Measurements from ENCODE around the gene UFSP2.

UFSP2 gene

DNA sequence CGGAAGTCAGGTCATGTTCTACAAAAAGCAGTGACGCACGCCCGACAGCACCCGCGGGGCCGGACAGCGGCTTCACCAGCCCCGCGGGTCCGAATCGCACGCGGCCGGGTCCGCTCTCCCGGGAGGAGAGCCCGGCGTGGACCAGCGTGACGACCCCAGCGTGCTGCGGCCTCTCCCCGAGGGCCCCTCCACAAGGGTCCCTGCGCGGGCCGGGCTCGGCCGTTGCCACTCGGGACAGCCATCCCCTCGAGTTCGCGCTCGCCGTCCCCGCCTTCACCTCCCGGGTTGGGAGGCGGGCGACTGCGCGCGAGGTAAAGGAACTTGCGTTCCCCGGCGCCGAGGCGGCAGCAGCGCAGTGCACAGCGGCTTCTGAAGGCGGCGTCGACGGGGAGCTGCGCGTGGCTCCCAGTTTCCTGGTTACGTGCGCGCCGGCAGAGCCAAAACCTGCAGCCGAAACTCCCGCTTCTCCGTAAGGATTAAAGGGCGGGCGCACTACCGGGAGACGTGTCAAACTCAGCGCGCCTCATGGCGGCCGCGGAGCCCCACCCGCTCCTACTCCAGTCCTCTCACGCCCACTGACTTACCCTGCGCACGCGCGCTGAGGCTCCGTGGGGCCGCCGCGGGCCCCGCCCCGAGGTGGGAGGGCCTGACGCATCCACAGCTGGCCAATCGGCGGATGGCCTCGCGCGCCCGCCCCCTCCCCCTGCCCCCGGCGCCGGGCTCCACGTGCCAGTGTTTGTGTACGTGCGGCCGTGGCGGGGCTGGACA lies 29.6 kb downstream of the UFSP2 start:
- FAIRE-seq, result peak; percentile 99
- 0 out of 2 replicates have a peak, but pooled peaks have one; percentile 36 for TF ChIP-seq TAF1 (IDR thresholded peaks at IDR 0.05; ENCODE audit: borderline replicate concordance, low read depth, low read length)
- TF ChIP-seq POLR2AphosphoS5 (IDR thresholded peaks at IDR 0.05; ENCODE audit: low read depth, low read length), result peak; percentile 79
- peak; percentile 76 for TF ChIP-seq POLR2A (IDR thresholded peaks at IDR 0.05; ENCODE audit: low read depth, low read length)
- DNase-seq (ENCODE audit: insufficient read length), result peak; percentile 93

GRCh38 chr4:185395238-185395955 lies 30.4 kb downstream of the UFSP2 start, which contains the start of gene LRP2BP:
LRP2BP (minus strand) TSS chr4:185395924; CDS start chr4:185378186, 17,738 bp downstream.
- TF ChIP-seq POLR2AphosphoS5 (IDR thresholded peaks at IDR 0.05; ENCODE audit: low read depth, low read length) (no peak), TAF1 (IDR thresholded peaks at IDR 0.05; ENCODE audit: borderline replicate concordance, low read depth, low read length) (no peak), POLR2A (IDR thresholded peaks at IDR 0.05; ENCODE audit: low read depth, low read length) (no peak)
- FAIRE-seq (no peak), DNase-seq (ENCODE audit: insufficient read length) (no peak)

GRCh38 chr4:185394568-185395237 lies 31.1 kb downstream of the UFSP2 start:
- no peak for FAIRE-seq
- TF ChIP-seq POLR2A (IDR thresholded peaks at IDR 0.05; ENCODE audit: low read depth, low read length), result no peak
- TF ChIP-seq POLR2AphosphoS5 (IDR thresholded peaks at IDR 0.05; ENCODE audit: low read depth, low read length), result no peak
- TF ChIP-seq TAF1 (IDR thresholded peaks at IDR 0.05; ENCODE audit: borderline replicate concordance, low read depth, low read length), result no peak
- DNase-seq (ENCODE audit: insufficient read length), result no peak

- TF ChIP-seq POLR2A (IDR thresholded peaks at IDR 0.05; ENCODE audit: low read depth, low read length) (no peak), TAF1 (IDR thresholded peaks at IDR 0.05; ENCODE audit: borderline replicate concordance, low read depth, low read length) (no peak), POLR2AphosphoS5 (IDR thresholded peaks at IDR 0.05; ENCODE audit: low read depth, low read length) (no peak)
- FAIRE-seq (no peak), DNase-seq (ENCODE audit: insufficient read length) (no peak)
Observed at GRCh38 chr4:185392156-185392555, 33.6 kb downstream of the UFSP2 start.

- FAIRE-seq (peak; percentile 54), DNase-seq (ENCODE audit: insufficient read length) (no peak)
- no peak for TF ChIP-seq POLR2A (IDR thresholded peaks at IDR 0.05; ENCODE audit: low read depth, low read length)
- TF ChIP-seq TAF1 (IDR thresholded peaks at IDR 0.05; ENCODE audit: borderline replicate concordance, low read depth, low read length), result no peak
- TF ChIP-seq POLR2AphosphoS5 (IDR thresholded peaks at IDR 0.05; ENCODE audit: low read depth, low read length), result no peak
Observed at GRCh38 chr4:185390941-185391340, 34.8 kb downstream of the UFSP2 start.

- TF ChIP-seq POLR2AphosphoS5 (IDR thresholded peaks at IDR 0.05; ENCODE audit: low read depth, low read length) (0 out of 2 replicates have a peak, but pooled peaks have one; percentile 41), POLR2A (IDR thresholded peaks at IDR 0.05; ENCODE audit: low read depth, low read length) (no peak), TAF1 (IDR thresholded peaks at IDR 0.05; ENCODE audit: borderline replicate concordance, low read depth, low read length) (no peak)
- DNase-seq (ENCODE audit: insufficient read length) (no peak), FAIRE-seq (no peak)
Observed at GRCh38 chr4:185387957-185388356, 37.8 kb downstream of the UFSP2 start.

DNA sequence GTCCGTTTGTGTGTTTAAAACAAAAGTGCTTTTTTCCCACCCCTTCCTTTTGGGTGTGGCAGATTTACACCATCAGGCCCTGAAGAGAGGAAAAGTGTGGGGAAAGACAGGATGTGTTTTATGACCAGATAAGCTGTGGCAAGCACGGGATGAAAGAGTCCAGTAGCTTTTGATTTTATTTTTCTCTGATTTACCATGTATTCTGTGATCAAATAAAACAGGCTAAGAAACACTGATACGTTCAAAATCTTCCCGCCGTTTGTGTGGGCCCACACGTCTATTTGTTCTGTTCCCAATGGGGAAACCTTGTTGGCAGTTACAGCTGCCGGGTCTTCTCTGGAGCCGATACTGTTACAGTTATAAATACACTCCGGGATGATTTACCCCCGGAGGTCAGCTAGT lies 40.8 kb downstream of the UFSP2 start:
- no peak for DNase-seq (ENCODE audit: insufficient read length)
- TF ChIP-seq TAF1 (IDR thresholded peaks at IDR 0.05; ENCODE audit: borderline replicate concordance, low read depth, low read length) (no peak), POLR2AphosphoS5 (IDR thresholded peaks at IDR 0.05; ENCODE audit: low read depth, low read length) (no peak), POLR2A (IDR thresholded peaks at IDR 0.05; ENCODE audit: low read depth, low read length) (no peak)
- no peak for FAIRE-seq

GRCh38 chr4:185384061-185384460 lies 41.7 kb downstream of the UFSP2 start:
- DNase-seq (ENCODE audit: insufficient read length), result no peak
- no peak for TF ChIP-seq TAF1 (IDR thresholded peaks at IDR 0.05; ENCODE audit: borderline replicate concordance, low read depth, low read length)
- no peak for TF ChIP-seq POLR2AphosphoS5 (IDR thresholded peaks at IDR 0.05; ENCODE audit: low read depth, low read length)
- TF ChIP-seq POLR2A (IDR thresholded peaks at IDR 0.05; ENCODE audit: low read depth, low read length), result peak; percentile 16; the same call in 1 of the 2 replicates
- FAIRE-seq, result no peak

DNA sequence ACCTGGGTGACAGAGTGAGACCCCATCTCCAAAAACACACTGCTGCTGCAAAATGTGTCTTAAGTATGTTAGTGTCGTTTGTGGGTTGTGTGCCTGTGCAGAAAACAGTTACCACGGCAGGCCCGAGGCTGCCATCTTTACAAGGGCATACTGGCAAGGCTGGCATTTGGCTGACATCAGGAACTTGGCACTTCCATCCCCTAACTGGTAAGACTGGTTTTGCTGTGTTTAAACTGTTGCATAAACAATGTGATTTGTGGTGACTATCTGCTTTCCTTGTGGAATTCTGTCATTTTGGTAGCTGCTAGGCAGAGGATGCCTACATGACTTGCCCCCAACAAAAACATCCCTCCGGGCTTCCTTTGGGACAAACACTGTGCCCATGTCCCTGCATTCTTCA lies 42.3 kb downstream of the UFSP2 start:
- no peak for FAIRE-seq
- TF ChIP-seq POLR2A (IDR thresholded peaks at IDR 0.05; ENCODE audit: low read depth, low read length) (no peak), TAF1 (IDR thresholded peaks at IDR 0.05; ENCODE audit: borderline replicate concordance, low read depth, low read length) (no peak), POLR2AphosphoS5 (IDR thresholded peaks at IDR 0.05; ENCODE audit: low read depth, low read length) (no peak; the same call in 1 of the 2 replicates)

GRCh38 chr4:185382754-185383153 lies 43.0 kb downstream of the UFSP2 start:
- no peak for DNase-seq (ENCODE audit: insufficient read length)
- no peak for FAIRE-seq
- TF ChIP-seq POLR2A (IDR thresholded peaks at IDR 0.05; ENCODE audit: low read depth, low read length) (no peak), TAF1 (IDR thresholded peaks at IDR 0.05; ENCODE audit: borderline replicate concordance, low read depth, low read length) (no peak), POLR2AphosphoS5 (IDR thresholded peaks at IDR 0.05; ENCODE audit: low read depth, low read length) (no peak)

More for the DNA sequence above, 42.3 kb downstream of the UFSP2 start:
- DNase-seq (ENCODE audit: insufficient read length), result no peak

Measured in GM12892 (cell line).